GM18873 (cell line): ENCODE data around the gene NPAS2.

Experiments
- ATAC-seq: cut with Tn5 transposase; IDR thresholded peaks from one replicate; pipeline ENCODE4 v1.9.1; 2021; ENCODE audit warnings: mild to moderate bottlenecking, moderate library complexity, moderate number of reproducible peaks; ENCODE audit not compliant: unreplicated experiment, low FRiP score

Gene NPAS2

DNA sequence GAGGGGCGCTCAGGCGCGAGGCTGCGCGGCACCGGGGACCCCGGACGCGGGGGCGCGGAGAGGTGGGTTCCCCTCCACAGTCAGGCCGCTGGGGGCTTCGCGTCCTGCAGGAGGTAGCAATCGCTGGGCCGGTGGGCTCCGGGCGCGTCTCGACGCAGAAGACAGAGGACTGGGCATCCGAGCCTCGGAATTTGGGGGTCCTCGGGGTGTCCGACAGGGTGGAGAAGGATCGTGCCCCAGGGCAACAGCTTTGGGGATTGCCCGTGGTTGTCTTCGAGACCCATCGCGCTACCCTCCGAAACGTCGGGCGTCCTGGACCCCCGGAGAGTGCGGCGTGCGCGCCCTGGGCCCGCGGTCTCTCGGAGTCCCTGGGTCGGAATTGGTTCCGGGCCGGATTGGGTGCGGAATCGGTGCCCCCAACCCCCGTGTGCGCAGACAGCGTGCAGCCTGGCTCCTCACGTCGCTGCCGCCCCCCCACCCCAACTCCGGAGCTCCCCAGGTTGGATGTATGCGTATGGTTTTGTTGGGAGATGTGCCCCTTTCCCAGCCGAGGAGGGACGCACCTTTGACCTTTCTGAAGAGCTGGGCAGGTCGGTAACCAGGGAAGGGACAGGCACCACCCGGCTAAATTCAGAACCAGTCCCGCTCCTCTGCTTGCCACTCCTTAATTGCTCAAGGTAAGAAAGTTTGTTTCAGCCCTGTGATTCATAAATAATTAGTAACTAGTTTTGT, 750 bp downstream of the NPAS2 start:
- no peak for ATAC-seq

DNA sequence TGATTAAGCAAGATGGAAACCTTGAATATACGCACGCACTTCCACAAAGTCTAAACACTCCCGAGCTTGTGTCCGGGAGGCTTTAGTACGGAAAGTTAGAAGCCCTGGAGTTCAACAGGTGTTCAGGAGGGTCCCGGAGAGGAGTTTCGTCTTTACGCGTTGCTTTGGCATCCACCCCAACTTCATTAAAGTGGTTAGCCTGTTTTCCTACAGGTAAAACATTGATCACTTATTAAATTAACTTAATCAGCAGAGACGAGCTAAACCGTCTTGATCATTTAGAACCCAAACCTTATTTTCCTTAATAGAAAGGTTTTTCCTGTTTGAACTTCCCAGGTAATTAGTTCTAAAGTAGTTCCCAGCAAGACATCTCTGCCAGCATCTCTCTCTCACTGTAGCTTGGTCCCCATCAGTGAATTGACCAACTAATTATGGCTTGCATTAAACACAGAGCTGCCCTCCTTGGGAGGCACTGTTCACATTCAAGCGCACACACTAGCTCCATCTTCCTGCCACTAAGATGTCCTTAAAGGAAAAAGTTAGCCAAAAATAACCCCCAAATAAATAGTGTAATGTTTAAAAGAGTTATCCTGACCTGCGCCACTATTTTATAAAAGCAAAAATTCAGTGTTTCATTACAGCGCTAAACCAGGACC, 1.4 kb downstream of the NPAS2 start:
- ATAC-seq = no peak

DNA sequence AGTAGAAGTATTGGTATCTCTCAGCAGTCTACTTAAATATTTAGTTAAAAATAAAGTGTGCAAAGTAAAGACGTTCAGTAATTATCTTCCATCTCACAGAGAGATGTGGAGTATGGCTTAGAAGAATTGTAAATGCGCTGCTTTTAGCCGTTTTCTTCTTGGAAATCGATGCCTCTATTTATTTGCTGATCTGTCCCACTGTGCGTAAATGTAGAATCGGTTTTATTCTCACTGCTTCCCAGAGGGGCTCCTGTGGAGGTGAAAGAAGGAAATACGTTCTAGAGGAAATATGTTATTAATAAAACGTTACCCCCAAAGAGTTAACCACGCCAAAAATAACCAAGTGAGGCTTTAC, 1.9 kb downstream of the NPAS2 start:
- no peak for ATAC-seq

DNA sequence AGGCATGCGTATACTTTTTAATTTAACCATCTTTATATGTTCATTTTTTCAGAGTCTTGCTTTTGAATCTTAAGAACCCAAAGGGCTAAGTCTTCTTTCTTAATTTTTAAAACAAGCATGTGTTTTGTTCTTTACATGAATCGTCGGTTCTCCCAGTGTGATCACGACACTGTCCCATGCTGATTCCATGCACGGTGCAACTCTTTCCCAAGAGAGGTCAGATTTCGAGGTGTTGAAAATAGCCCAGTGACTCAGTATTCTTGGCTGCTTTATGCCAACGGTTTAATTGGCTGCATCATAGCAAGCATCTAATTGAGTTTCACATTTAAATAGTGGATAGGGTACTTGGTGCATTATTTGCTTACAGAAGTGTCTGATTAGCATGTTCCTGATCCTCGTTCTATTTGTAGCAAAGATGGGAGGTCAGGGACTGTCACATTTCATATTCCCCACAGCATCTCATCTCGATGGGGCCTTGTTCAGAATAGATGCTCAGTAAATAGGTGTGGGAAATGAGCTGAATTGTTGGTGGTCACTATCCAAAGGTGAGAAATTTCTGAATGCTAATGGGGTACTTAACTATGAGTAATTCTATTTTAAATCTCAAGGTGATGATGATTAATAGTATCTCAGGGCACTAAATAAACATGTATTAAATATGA, 2.8 kb downstream of the NPAS2 start:
- ATAC-seq = no peak

DNA sequence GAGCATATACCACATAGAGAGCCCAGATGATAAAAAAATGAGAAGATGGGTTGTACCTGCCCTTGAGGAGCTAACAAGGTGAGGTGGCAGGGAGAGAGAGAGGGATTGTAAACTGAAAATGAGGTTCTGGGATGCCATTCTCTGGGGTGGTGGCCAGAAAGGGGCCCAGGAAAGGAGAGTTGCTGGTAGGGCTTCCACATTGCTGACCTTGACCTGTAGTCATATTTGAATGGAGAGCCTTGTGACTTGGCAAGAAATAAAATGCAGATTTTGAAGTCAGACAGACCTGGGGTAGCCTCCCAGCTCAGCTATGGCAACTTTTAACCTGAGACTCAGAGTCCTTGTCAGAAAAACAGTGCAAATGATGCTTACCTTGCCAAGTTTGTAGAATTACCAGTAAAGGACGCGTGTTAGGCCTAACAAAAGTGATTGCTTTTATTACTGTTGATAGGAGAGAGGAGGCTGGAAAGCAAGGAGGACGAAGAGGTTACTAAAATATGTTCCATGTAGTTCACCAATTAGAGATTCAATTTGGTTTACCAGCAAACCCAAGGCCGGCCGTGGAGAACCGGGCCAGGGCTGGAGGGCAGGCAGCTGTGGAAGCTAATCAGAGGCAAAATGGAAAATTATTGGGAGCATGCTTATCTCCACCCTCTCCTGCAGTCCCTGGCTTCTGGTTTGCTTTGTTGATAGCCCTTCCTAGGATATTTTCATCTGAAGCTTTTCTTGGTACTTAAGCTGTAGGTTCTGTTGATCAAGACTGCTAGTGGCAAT, 3.9 kb downstream of the NPAS2 start:
- ATAC-seq = no peak

DNA sequence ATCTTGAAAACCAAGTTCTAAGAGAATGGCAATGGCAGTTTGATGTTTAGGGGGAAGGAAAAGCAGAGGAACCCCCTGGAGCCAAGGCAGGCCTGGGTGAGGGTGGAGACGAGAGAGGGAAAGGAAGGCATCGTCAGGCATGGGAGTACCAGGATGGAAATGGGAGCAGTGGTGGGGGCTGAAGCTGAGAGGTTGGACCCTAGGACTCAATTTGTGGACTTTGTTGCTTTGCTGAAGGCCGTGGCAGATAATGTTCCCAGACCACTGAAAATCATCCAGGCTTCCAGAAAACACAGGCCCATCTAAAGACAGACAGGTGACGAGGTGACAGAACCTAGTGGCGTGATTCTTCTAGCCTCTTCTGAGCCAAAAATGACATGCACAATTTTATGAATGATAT, 4.9 kb downstream of the NPAS2 start:
- ATAC-seq = no peak

DNA sequence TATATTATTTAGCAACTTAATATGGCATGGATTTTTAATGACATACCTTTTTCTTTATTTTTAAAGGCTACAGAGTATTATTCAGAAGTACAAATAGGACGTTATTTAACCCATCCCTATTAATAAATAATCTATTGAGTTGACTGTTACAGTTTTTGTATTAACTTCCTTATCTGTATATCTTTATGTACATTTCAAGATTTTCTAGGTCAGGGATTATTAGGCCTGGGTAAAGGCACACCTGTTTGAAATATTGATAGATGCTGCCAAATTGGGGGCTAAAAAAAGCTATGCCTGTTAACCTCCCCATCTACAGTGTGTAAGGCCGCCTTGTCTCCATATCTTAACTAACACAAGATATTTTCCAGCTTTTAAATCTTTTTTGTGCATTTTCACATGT, 6.6 kb downstream of the NPAS2 start:
- no peak for ATAC-seq

DNA sequence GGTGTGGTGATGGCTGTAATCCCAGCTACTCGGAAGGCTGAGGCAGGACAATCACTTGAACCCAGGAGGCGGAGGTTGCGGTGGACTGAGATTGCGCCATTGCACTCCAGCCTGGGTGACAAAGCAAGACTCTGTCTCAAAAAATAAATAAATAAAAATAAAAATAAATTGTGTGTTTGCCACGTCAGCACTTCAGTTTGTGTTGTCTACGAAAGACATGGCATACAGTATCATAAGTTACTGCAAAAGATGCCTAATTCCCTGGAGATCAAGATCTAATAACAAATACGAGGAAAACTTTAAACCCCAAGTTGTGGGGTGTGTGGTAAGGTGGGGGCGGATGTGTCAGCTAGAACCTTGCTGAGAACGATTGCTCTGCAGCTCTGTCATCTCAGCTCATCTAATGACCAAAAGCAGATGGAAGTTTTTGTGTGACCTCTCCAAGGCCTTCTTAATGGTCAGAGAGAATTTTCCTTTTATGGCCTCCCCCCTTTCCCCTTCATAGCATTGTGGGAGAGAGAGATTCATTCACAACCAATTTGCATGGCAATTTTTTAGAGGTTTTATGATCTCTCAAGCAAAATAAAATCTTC, 11.3 kb downstream of the NPAS2 start:
- no peak for ATAC-seq

DNA sequence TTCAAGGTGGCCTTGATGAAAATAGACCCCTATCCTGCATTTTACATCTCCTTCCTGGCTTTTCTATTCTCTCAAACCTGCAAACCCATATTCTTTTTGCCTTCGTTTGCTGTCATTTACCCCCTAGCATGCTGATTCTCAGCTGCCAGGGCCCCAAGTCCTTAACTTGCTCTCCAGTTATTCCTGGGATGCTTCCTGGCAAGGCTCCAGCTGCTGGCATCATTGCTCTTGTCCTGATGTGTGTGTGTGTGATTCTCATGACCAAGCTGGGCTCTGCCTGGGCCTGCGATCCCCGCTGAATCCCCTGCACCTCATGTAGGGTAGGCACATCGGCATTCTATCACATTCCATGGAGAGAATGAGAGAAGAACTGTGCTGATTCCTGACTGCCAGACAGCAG, 11.9 kb downstream of the NPAS2 start:
- ATAC-seq = no peak

DNA sequence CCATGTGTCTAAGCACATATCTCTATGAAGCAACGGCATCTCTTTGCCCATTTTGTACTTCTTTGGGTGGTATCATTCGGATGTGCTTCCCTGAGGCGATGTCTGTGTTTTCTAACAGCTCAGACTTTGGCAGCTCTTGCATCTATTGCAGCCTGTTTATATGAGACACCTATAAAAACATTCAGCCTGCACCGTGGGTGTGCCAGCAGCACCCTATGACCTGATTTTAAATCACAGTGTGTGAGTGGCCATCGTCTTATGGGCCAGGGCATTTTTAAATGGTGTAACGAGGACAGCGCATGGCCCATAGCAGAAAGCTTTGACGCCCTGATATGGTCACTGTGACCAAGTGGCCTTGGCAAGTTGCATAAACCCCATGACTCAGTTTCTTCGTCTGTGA, 12.9 kb downstream of the NPAS2 start:
- ATAC-seq = no peak

DNA sequence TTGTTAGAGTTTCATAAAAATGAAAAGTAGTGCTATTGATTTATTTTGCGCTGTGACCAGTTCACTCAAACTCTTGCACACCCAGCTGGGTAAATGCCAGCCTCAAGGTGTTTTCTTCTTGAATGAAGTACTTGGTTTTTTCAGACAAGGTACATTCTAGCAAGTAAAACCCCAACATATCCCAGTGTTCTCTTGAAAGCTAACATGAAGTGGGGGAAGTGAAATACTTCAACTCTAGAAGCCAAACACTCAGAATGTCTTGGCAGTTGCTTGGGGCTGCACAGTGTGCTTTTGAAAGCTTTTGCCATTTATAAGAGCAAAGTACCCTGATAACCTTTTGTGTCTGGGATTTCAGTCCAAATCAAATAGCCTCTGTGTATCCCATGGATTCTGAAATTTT, 13.4 kb downstream of the NPAS2 start:
- no peak for ATAC-seq

DNA sequence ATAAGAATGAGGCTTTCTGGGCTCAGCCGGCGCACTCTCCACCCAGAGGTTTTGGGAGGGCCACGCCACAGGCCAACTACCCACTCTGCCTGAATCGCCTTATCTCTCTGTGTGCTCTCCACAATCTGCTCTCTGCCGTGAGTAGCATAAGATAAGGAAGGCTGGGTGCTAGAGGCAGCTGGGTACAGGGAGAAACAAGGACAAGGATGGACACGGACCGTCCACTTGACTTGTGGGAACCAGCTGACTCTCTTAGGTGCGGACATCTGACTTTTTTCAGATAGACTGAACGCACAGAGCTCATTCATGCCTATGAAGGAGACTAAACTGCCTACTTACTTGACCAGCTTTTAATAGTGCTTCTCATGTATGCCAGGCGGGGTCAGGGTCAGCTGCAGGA, 14.3 kb downstream of the NPAS2 start:
- no peak for ATAC-seq

DNA sequence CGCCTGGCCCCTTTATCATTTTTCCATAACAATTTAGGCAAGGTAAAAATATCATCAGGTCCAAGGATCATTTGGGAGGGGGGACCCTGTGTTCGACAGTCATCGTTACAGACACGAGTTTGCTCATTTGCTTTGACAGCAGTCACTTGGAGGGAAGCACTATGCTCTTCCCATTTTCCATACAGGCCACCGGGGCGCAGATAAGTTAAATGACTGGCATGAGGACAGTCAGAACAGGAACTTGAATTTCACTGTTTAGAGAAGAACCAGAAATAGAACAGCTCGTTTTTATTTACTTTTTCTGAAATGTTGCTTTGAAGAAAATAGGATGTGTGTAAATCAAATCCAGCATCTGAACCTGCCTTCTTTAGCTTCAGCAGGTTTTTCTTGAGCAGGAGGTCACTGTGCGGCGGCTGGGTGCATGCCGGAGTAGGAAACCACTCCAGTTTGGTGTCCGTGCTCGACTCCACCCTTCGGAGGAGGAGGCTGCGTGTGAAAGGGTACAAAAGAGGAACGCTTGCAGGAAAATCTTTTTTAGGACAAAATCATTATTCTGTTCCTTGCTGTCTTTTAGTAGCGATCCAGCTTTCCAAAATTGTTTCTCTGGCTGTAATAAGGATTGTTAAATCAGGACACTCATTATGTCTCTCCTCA, 15.2 kb downstream of the NPAS2 start:
- no peak for ATAC-seq

DNA sequence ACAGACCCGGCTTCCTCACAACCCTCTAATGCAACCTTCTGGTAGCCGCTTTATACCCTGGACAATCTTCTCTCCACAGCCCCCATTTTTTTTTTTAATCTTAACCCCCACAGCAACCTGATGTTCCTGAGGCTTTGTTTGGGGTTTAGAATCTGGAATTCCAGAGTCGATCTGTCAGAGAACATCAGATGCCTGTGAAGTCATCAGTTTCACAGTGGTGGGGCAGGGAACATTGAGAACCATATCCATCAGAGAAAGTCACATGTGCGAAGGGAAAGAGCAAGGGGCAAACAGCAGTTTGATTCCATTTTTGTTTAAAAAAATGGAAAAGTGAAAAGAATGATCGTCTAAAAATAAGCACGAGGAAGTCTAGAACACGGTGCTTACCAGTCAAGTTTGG, 20.6 kb downstream of the NPAS2 start:
- ATAC-seq = no peak

DNA sequence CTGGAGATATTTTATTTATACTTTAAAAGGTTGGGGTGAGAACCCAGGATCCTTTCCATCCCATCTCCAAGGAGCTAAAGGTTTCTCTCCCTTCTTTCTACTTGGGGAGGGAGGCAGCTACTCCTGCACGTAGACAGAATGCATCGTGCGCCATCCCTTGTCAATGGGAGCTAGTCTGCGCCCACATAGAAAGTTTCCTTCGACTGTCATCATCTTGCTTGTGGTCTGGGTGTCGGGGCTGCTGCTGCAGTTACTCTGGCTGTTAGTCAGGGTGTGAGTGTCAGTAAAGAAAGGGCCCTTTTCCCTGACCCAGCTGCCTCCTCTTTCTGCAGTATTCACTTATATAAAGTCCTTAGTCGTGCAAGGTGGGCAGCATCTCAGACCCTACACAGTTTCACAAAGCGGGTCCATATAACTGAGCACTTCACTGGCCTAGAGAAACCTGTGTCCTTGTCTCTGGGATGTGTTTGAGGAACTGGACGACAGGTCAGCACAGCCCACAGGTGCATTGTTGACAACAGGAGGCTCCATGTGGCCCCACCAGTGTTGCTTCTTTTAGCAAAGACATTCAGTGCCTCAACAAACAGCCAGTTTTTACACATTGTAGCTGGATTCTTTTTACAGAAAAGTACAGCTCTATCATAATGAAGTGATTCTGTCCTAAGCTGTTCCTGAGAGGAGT, 22.4 kb downstream of the NPAS2 start:
- ATAC-seq = no peak

DNA sequence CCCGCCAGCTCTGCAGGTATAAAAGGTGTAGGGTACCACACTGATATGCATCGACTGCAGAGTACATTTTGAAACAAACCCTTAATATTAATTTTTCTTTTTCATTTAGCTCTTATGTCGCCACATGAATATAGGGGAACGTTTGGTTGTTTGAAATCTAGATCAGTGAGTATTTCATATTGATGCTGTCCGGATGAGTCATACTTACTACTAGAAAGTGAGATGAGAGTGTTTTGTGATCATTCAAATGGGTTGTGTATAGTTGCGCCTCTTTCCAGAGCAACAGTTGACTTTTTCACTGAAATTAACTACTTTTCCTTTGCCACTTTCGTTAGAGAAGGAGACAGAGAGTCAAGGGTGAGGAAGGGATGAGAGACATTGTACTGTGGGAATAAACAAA, 24.6 kb downstream of the NPAS2 start:
- no peak for ATAC-seq

DNA sequence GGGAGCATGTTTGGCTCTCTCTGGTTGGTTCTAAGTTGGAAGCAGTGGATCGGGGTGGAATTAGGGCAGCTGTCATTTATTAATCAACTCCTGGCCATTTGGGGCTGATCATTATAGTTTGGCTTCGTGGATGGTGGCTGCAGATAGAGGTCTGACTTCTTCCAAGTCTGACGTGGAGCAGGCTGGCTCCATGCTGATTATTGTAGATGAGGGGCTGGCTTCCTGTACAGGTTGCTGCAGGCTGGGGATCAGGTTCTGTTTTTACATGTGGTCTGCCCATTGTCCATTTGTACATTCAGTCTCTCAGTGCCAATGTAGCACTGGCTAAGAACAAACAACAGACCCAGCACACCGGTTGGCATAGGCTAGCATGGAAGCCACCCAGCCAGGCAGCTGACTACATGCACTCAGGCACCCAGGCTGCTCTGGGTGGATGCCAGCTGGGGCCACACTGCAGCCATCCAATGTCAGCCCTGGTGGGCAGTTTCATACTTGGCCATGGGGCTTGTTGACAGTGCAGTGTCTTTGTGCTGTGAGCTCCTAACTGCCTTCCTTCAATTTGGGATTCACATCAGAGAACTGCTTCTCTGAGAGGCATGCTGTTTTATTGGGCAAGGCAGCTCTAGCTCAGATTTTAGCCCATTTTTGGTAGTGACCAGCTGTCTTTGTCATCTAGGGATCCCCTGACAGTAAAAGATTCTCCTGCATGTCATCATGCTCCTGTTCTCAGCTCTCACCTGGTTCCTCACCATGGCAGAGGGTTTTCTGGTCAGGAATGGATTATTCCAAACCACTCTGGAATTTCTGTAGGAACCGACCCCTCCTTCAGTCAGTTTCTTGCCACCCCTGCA, 25.4 kb downstream of the NPAS2 start:
- ATAC-seq = no peak

DNA sequence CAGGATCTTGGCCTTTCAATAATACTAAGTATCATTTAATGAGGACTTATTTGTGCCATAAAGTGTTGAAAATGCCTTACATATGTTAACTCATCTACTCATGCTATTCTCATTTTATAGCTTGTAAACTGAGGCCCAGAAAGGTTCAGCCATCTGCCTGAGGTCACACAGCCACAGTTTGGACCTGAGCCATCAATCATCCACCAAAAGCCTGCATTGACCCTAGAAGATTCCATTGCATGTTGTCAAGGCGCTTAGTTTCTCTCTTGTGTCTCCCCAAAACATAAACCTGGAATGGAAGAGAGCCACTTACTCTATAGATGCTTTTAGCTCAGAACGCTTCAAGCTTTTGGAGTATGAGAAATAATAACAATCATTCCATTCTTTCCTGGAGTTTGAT, 26.8 kb downstream of the NPAS2 start:
- no peak for ATAC-seq

DNA sequence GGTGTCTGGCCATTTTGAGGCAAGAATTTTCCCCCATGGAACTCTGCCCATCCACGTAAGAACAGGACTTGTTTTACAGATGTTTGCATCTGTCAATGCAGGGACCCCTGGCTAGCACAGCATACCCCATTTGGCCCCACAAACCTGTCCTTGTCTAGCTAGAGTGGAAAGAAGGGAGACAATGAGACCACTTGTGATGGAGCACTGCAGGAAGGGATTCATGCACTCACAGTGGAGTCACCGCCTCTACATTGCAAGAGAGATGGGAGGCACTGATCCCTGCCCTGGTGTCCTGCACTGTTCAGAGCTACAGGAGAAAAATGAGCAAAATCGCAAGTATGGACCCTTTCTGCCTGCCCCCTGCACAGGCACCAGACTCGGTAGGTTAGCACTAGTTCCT, 32.5 kb downstream of the NPAS2 start:
- no peak for ATAC-seq
